ENCODE measurements around the gene MEGF10.

The MEGF10 gene

GRCh38 chr5:127326976-127327755, 36.6 kb downstream of the MEGF10 start:
- TF ChIP-seq CTCF (IDR thresholded peaks at IDR 0.05), result no peak
- Histone ChIP-seq H3K4me3 (no peak overlapping the region), H3K27ac (no peak overlapping the region)
- DNase-seq (ENCODE audit: low spot score), result no peak

GRCh38 chr5:127330116-127330515, 39.5 kb downstream of the MEGF10 start:
- TF ChIP-seq CTCF (IDR thresholded peaks at IDR 0.05), result no peak
- DNase-seq (ENCODE audit: low spot score), result no peak
- Histone ChIP-seq H3K4me3 (no peak overlapping the region), H3K27ac (no peak overlapping the region)

- DNase-seq (ENCODE audit: low spot score), result no peak
- TF ChIP-seq CTCF (IDR thresholded peaks at IDR 0.05), result no peak
- Histone ChIP-seq H3K27ac (no peak overlapping the region), H3K4me3 (no peak overlapping the region)
These were observed 41.5 kb downstream of the MEGF10 start for GRCh38 chr5:127331890-127332649.

GRCh38 chr5:127333483-127333882, 42.9 kb downstream of the MEGF10 start:
- H3K27ac ChIP-seq, result no peak overlapping the region
- no peak for DNase-seq (ENCODE audit: low spot score)
- no peak overlapping the region for H3K4me3 ChIP-seq
- no peak for TF ChIP-seq CTCF (IDR thresholded peaks at IDR 0.05)

- TF ChIP-seq CTCF (IDR thresholded peaks at IDR 0.05), result no peak
- DNase-seq (ENCODE audit: low spot score), result no peak
- Histone ChIP-seq H3K4me3 (no peak overlapping the region), H3K27ac (no peak overlapping the region)
These were observed 44.8 kb downstream of the MEGF10 start for GRCh38 chr5:127335381-127335780.

GRCh38 chr5:127337876-127338275, 47.3 kb downstream of the MEGF10 start:
- no peak overlapping the region for H3K4me3 ChIP-seq
- no peak overlapping the region for H3K27ac ChIP-seq
- TF ChIP-seq CTCF (IDR thresholded peaks at IDR 0.05), result no peak
- no peak for DNase-seq (ENCODE audit: low spot score)

GRCh38 chr5:127338501-127338900, 47.9 kb downstream of the MEGF10 start:
- Histone ChIP-seq H3K27ac (no peak overlapping the region), H3K4me3 (no peak overlapping the region)
- TF ChIP-seq CTCF (IDR thresholded peaks at IDR 0.05), result no peak
- DNase-seq (ENCODE audit: low spot score), result no peak
